Renal pelvis (tissue), 4 donors: ENCODE results near the gene RALGPS1. TPM values are rescaled to one million over a fixed set of nuclear protein-coding genes. Genes with fewer than 3 reads are reported as not detected.

Source experiments
- DNase-seq: peaks from one replicate; pipeline ENCODE4 v3.0.0-alpha.2; 2013
- polyA plus RNA-seq, 3 donors: library from polyadenylated mRNA; unstranded; fragments of 120-200 nt; gene quantifications; one replicate each; pipeline ENCODE4 v1.2.1, GENCODE V29; 2013; ENCODE audit not compliant: insufficient read length in 3 of 3

The RALGPS1 gene
- polyA plus RNA-seq, 3 donors = 22.9 to 32.5 (median 28.4) TPM

GRCh38 chr9:127172066-127172707 is 257.6 kb downstream of the RALGPS1 start:
- no peak for DNase-seq

DNA sequence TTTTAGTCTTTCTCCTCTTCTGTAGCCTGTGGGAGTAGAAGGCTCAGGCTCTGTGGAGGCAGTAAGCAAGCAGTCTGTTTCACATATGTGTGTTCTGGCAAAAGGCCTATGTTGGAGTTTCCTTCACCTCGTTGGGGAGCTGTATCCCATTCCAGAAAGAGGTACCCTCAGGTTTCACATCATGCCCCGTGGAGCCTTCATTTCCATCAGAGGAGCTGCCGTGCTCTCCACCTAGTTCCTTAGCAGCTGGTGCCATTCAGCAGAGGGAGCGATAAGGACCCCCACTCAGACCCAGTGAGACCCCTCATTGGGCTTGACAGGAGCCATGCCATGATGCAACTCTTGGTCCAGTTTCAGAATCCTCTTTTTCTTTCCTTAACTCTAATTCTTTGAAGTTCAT is 258.5 kb downstream of the RALGPS1 start:
- no peak for DNase-seq

DNA sequence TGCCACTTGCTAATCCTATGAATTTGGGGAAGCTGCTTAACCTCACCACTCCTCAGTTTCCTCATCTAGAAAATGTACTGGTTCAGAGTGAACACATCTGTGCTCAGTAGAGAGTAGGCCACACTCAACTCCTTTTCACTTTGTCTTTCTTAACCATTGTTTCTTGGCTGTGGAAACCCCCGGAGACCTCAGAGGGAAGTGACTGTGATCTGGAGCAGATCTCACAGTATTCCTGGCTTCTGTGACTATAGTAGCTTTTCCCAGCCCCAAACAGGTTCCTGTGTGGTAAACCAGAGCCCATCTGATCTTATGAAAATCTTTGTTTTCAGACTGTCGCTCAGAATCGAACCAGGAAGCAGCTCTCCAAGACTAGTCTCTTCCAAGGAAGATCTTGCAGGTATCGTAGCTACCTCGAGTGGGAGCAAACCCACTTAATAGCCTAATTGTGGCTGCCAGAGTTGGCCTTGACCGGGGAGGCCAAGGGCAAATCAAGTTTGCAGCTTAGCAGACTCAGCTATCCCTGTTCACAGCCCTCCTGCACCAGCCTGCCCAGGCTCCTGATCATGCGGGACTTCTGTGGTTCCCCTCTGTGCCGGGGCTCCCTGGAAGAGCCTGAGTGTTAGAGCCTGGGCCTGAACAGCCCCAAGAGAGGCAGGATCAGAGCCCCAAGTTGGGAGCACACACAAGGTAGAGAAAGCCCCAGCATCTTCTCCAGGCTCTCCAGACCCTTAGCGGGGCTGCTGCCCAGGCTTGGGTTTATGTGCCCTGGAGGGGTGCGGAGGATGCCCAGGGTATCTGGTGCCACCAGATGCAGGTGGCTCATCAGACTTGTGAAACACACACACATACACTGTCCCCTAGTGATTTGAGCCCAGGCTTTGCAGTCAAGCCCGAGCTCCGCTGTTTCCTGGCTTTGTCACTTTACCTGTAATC is 260.1 kb downstream of the RALGPS1 start:
- no peak for DNase-seq

- DNase-seq = no peak
Observed at GRCh38 chr9:127175319-127175715, 260.7 kb downstream of the RALGPS1 start.

- no peak for DNase-seq
Observed at GRCh38 chr9:127175764-127176163, 261.2 kb downstream of the RALGPS1 start.

DNA sequence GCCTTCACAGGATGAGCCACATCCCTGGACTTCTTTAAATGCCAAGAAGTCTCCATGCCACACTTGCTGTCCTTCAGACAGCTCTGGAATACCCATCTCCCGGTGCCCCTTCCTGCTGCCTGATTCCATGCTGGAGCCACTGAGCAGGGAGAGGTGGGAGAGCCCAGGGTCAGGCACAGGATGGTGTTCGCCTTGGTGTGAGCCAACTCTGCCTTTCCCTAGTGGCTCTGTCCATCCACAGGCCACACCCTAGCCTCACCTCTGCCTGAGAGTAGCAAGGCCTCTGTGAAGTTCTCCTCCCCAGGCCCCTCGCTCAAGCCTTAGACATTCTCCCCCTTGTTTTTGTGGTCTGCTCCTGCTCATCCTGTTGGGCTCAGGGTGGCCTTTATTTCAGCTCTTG is 262.0 kb downstream of the RALGPS1 start:
- DNase-seq = no peak

DNA sequence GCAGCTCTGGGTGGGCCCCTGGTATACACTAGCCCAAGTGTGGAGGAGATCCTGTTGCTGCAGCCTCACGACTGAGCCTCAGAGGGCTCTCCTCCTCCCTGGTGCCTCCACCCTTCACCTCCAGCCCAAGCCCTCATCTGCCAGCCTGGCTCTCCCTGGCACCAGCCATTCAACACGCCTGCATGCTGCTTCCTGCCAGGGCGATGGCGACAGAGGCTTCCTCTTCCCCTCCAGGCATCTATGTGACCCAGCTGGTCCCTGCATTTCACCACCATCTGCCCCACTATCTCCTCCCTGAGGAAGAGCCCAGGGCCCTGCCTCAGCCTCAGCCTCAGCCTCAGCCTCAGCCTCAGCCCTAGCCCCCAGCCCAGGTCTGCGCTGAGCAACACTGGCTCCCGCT is 262.6 kb downstream of the RALGPS1 start:
- DNase-seq = no peak

- DNase-seq = no peak
Observed at GRCh38 chr9:127177665-127178265, 263.2 kb downstream of the RALGPS1 start.

- no peak for DNase-seq
Observed at GRCh38 chr9:127178686-127179632, 264.4 kb downstream of the RALGPS1 start.

- DNase-seq = no peak
Observed at GRCh38 chr9:127179633-127180441, 265.3 kb downstream of the RALGPS1 start.

DNA sequence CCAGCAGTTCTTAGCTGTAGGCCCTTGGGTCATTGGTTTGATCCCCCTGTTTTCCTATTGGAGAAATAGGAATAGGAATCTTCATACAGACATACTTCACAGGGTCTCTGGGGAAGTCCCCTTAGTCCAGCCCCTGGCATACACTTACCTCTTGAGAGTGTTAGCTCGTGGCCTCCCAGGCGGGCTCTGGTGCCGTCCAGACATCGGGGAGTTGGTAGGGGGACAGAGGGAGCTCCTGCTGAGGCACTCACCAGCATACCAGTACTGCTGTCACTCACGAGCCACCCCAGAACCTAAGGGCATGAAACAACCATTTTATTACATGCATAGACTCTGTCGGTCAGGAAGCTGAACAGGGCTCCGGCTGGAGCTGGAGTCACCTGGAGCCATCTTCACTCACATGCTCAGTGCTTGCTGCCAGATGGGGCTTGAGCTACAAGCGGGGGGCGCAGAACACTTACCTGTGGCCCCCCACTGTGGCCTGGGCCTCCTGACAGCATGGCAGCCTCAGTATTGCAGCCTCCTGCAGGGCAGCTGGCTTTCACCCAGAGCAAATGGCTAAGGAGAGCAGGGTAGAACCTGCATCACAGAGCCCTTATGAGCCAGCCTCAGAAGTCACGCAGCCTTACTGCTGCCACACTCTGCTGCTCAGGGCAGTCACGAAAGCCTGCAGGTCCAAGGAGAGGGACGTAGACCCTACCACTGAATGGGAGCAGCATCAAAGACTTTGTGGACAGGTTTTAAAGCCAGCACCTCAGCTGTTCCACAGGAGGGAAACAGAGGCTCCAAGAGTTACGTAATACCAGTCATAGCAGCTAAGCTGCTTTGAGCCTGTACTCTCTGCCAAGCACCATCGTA is 266.1 kb downstream of the RALGPS1 start:
- DNase-seq = no peak

- DNase-seq = no peak
Observed at GRCh38 chr9:127181315-127181580, 266.7 kb downstream of the RALGPS1 start.

GRCh38 chr9:127181595-127182190 is 267.1 kb downstream of the RALGPS1 start:
- no peak for DNase-seq

- no peak for DNase-seq
Observed at GRCh38 chr9:127182901-127183746, 268.5 kb downstream of the RALGPS1 start.

DNA sequence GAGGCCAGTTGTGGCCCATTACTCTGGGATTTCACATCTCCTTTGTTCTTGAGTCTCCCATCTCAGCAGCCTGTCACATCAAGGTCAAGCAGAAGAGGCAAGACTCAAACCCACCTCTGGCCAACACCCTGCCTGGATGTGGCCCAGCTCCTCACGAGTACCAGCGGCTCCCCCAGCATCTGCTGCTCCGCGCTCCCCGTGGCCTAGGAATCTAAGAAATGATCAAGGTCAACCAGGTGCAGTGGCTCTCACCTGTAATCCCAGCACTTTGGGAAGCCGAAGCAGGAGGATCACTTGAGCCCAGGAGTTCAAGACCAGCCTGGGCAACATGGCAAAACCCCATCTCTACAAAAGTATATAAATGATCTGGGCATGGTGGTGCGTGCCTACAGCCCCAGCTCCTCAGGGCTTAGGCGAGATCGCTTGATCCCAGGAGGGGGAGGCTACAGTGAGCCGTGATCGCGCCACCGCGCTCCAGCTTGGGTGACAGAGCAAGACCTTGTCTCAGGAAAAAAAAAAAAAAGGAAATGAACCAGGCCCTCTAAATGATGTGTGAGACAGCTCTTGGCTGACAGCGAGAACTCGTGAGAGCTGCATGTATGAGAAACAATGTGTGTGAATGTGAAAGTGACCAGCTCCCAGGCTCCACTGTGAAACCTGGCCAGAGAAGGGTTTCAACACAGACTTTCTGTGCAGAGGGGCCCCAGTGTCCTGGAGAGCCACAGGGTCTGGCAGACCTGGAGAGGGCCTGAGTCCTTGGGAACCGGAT is 269.4 kb downstream of the RALGPS1 start:
- DNase-seq = no peak

DNA sequence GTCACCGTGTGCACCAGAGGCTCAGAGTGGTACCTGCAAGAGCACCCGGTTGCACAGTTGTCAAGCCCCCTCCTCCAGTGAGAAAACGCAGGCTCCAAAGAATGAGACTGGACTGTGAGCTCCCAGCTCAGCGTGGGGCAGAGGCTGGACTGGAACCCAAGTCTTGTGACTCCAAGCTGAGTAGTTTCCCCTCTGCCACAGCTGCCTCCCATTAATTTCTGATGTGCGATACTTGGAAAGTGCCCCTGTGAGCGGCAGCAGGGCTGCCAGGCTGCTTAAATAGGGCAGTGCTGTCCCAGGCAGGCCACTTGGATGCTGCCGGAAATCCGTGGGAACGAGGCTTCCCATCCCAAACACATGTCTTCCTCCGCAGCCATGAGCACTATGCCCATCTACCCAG is 270.1 kb downstream of the RALGPS1 start:
- DNase-seq = no peak

- DNase-seq = no peak
Observed at GRCh38 chr9:127185181-127185580, 270.6 kb downstream of the RALGPS1 start.
